Activated CD8-positive, alpha-beta memory T cell treated with anti-CD3 and anti-CD28 coated beads for 1 hour (primary cell): Measurements from ENCODE around the gene CCNYL1.
"Not testable (repeated sequence)": the region's sequence is repeated elsewhere in the genome, so short reads cannot be mapped to it uniquely, and the experiment has no call there.

Source experiments
- DNase-seq, 2 donors: peaks; one replicate each; pipeline ENCODE4 v3.0.0-alpha.2; 2020; ENCODE audit warnings: low read depth in 1 of 2; ENCODE audit errors: extremely low read depth in 1 of 2

The CCNYL1 gene

GRCh38 chr2:207696911-207697310 is 14.5 kb upstream of the CCNYL1 start:
- DNase-seq: not testable (repeated sequence)

- DNase-seq: no peak
Observed at GRCh38 chr2:207697411-207697810, 14.0 kb upstream of the CCNYL1 start.

- no peak for DNase-seq
Observed at GRCh38 chr2:207698301-207698700, 13.1 kb upstream of the CCNYL1 start.

GRCh38 chr2:207704078-207704477 is 7.4 kb upstream of the CCNYL1 start:
- no peak for DNase-seq

- DNase-seq: no peak
Observed at GRCh38 chr2:207704671-207705070, 6.8 kb upstream of the CCNYL1 start.

- no peak for DNase-seq
Observed at GRCh38 chr2:207706936-207707860, 4.2 kb upstream of the CCNYL1 start.

- peak in 1 of 2 donors; percentile 27 for DNase-seq
Observed at GRCh38 chr2:207711750-207712530, 500 bp downstream of the CCNYL1 start.

GRCh38 chr2:207716056-207716455 is 4.6 kb downstream of the CCNYL1 start:
- no peak for DNase-seq

- DNase-seq: no peak
Observed at GRCh38 chr2:207718521-207718920, 7.1 kb downstream of the CCNYL1 start.

- no peak for DNase-seq
Observed at GRCh38 chr2:207719008-207719407, 7.6 kb downstream of the CCNYL1 start.

- not testable (repeated sequence) for DNase-seq
Observed at GRCh38 chr2:207719655-207720054, 8.2 kb downstream of the CCNYL1 start.

GRCh38 chr2:207720517-207721187 is 9.2 kb downstream of the CCNYL1 start:
- DNase-seq: no peak

GRCh38 chr2:207722773-207723424 is 11.5 kb downstream of the CCNYL1 start:
- no peak for DNase-seq

- DNase-seq: not testable (repeated sequence)
Observed at GRCh38 chr2:207723425-207723787, 12.0 kb downstream of the CCNYL1 start.

- no peak for DNase-seq
Observed at GRCh38 chr2:207724113-207724512, 12.7 kb downstream of the CCNYL1 start.

GRCh38 chr2:207725873-207726578 is 14.6 kb downstream of the CCNYL1 start:
- no peak for DNase-seq

- no peak for DNase-seq
Observed at GRCh38 chr2:207727261-207727660, 15.8 kb downstream of the CCNYL1 start.

GRCh38 chr2:207729465-207729998 is 18.1 kb downstream of the CCNYL1 start:
- DNase-seq: no peak

GRCh38 chr2:207731138-207731537 is 19.7 kb downstream of the CCNYL1 start:
- no peak for DNase-seq
